Activated naive CD8-positive, alpha-beta T cell treated with anti-CD3 and anti-CD28 coated beads, Interleukin-2, amount 10 ng/mL, durations not matched to agents 7 days and 5 days (primary cell): ENCODE data around the gene CDKN1C. TPM values are rescaled to one million over a fixed set of nuclear protein-coding genes. Genes with fewer than 3 reads are reported as not detected.

Source experiments
- ATAC-seq: fragments of 150-1000 bp; cut with Tn5 transposase; one replicate; pipeline ENCODE4 v1.10.0; 2021; ENCODE audit warnings: low read depth, moderate library complexity
- POLR2A ChIA-PET: fragments of 350-600 bp; sonication (Branson Sonifier 250); formaldehyde crosslinking; loops from one replicate; lab custom pipeline; 2021; ENCODE audit warnings: antibody characterized with exemption; lab: Charles Lee
- DNase-seq: peaks from one replicate; pipeline ENCODE4 v3.0.0; 2021
- H3K27ac Mint-ChIP-seq: one replicate; pipeline ENCODE4 v1.8.0; 2022; ENCODE audit warnings: mild to moderate bottlenecking, mixed read lengths
- H3K27me3 Mint-ChIP-seq: one replicate; pipeline ENCODE4 v1.8.0; 2022; ENCODE audit warnings: mild to moderate bottlenecking, moderate library complexity, mixed read lengths
- H3K36me3 Mint-ChIP-seq: one replicate; pipeline ENCODE4 v1.8.0; 2021; ENCODE audit warnings: mild to moderate bottlenecking, mixed read lengths
- H3K4me1 Mint-ChIP-seq: one replicate; pipeline ENCODE4 v1.8.0; 2021; ENCODE audit warnings: mixed read lengths
- H3K4me3 Mint-ChIP-seq: one replicate; pipeline ENCODE4 v1.8.0; 2022; ENCODE audit warnings: mild to moderate bottlenecking, moderate library complexity, mixed read lengths
- H3K9me3 Mint-ChIP-seq: one replicate; pipeline ENCODE4 v1.8.0; 2021; ENCODE audit warnings: mixed read lengths
- total RNA-seq, 2 experiments: library from RNA; stranded (reverse); gene quantifications; one replicate each; pipeline ENCODE4 v1.2.3, GENCODE V29; 2021

CDKN1C gene
- total RNA-seq, 2 experiments from 2014 or later, result 2.9 to 3.1 TPM

GRCh38 chr11:2899080-2899783 is 13.7 kb upstream of the CDKN1C start:
- DNase-seq, result no peak
- no peak for ATAC-seq
- Mint-ChIP-seq H3K27ac (peak overlapping the region; percentile 99), H3K4me3 (peak overlapping the region; percentile 89), H3K4me1 (peaks cover 21% of the 10 kb centered on the region), H3K27me3 (no peaks in the 10 kb centered on the region), H3K36me3 (no peaks in the 10 kb centered on the region), H3K9me3 (no peaks in the 10 kb centered on the region)
- POLR2A ChIA-PET, result interaction anchor here (1.2 to 1.7 kb wide), 3 partner anchors 31 to 366 kb away, joined by 4 to 6 read pairs (median 5); partner anchors contain the start of gene PHLDA2

GRCh38 chr11:2898366-2899079 is 12.9 kb upstream of the CDKN1C start:
- ATAC-seq (peak; percentile 72), DNase-seq (peak; percentile 68)
- POLR2A ChIA-PET, result interaction anchor here (0.8 to 1.7 kb wide), 4 partner anchors 20 to 365 kb away, joined by 3 to 6 read pairs (median 4); partner anchors contain the start of gene PHLDA2
- peak overlapping the region; percentile 99 for H3K27ac Mint-ChIP-seq
- no peaks in the 10 kb centered on the region for H3K27me3 Mint-ChIP-seq
- no peaks in the 10 kb centered on the region for H3K9me3 Mint-ChIP-seq
- H3K4me1 Mint-ChIP-seq, result peaks cover 23% of the 10 kb centered on the region
- peak overlapping the region; percentile 89 for H3K4me3 Mint-ChIP-seq
- no peaks in the 10 kb centered on the region for H3K36me3 Mint-ChIP-seq

- no peak overlapping the region for H3K4me3 Mint-ChIP-seq
- H3K27ac Mint-ChIP-seq, result peak overlapping the region; percentile 56
- POLR2A ChIA-PET, result no interaction called here
- H3K4me1 Mint-ChIP-seq, result peaks cover 30% of the 10 kb centered on the region
- no peaks in the 10 kb centered on the region for H3K27me3 Mint-ChIP-seq
- H3K9me3 Mint-ChIP-seq, result no peaks in the 10 kb centered on the region
- no peak for ATAC-seq
- H3K36me3 Mint-ChIP-seq, result no peaks in the 10 kb centered on the region
- no peak for DNase-seq
These were observed 11.5 kb upstream of the CDKN1C start for GRCh38 chr11:2897048-2897447.

- no peaks in the 10 kb centered on the region for H3K27me3 Mint-ChIP-seq
- ATAC-seq (no peak), DNase-seq (no peak)
- H3K4me3 Mint-ChIP-seq, result no peak overlapping the region
- POLR2A ChIA-PET, result no interaction called here
- H3K27ac Mint-ChIP-seq, result no peak overlapping the region
- peaks cover 37% of the 10 kb centered on the region for H3K4me1 Mint-ChIP-seq
- H3K36me3 Mint-ChIP-seq, result no peaks in the 10 kb centered on the region
- no peaks in the 10 kb centered on the region for H3K9me3 Mint-ChIP-seq
These were observed 10.5 kb upstream of the CDKN1C start for GRCh38 chr11:2896047-2896446.

GRCh38 chr11:2893935-2894334 is 8.4 kb upstream of the CDKN1C start:
- POLR2A ChIA-PET, result interaction anchor here (1.0 to 3.5 kb wide), 3 partner anchors 9 to 48 kb away, joined by 3 to 21 read pairs (median 20); partner anchors contain the start of gene PHLDA2
- peaks cover 28% of the 10 kb centered on the region for H3K4me1 Mint-ChIP-seq
- no peaks in the 10 kb centered on the region for H3K27me3 Mint-ChIP-seq
- no peak overlapping the region for H3K27ac Mint-ChIP-seq
- H3K36me3 Mint-ChIP-seq, result no peaks in the 10 kb centered on the region
- no peaks in the 10 kb centered on the region for H3K9me3 Mint-ChIP-seq
- no peak overlapping the region for H3K4me3 Mint-ChIP-seq
- DNase-seq, result no peak
- no peak for ATAC-seq

GRCh38 chr11:2892967-2893528 is 7.5 kb upstream of the CDKN1C start:
- no peak for DNase-seq
- Mint-ChIP-seq H3K4me3 (peak overlapping the region; percentile 83), H3K27me3 (peaks cover 2% of the 10 kb centered on the region), H3K27ac (peak overlapping the region; percentile 89), H3K9me3 (no peaks in the 10 kb centered on the region), H3K36me3 (no peaks in the 10 kb centered on the region), H3K4me1 (peaks cover 19% of the 10 kb centered on the region)
- POLR2A ChIA-PET, result interaction anchor here (0.9 to 3.5 kb wide), 11 partner anchors 10 to 492 kb away, joined by 3 to 22 read pairs (median 4); partner anchors contain the start of genes PHLDA2 and TSSC4
- ATAC-seq, result peak; percentile 76

GRCh38 chr11:2892215-2892966 is 6.8 kb upstream of the CDKN1C start:
- peak overlapping the region; percentile 83 for H3K4me3 Mint-ChIP-seq
- peaks cover 15% of the 10 kb centered on the region for H3K4me1 Mint-ChIP-seq
- peak overlapping the region; percentile 89 for H3K27ac Mint-ChIP-seq
- DNase-seq (peak; percentile 78), ATAC-seq (peak; percentile 69)
- POLR2A ChIA-PET, result interaction anchor here (0.9 to 3.5 kb wide), 10 partner anchors 10 to 492 kb away, joined by 3 to 22 read pairs (median 4); partner anchors contain the start of genes PHLDA2 and TSSC4
- peaks cover 3% of the 10 kb centered on the region for H3K27me3 Mint-ChIP-seq
- no peaks in the 10 kb centered on the region for H3K36me3 Mint-ChIP-seq
- H3K9me3 Mint-ChIP-seq, result no peaks in the 10 kb centered on the region

- peak overlapping the region; percentile 89 for H3K27ac Mint-ChIP-seq
- no peaks in the 10 kb centered on the region for H3K36me3 Mint-ChIP-seq
- no peak for DNase-seq
- no peaks in the 10 kb centered on the region for H3K9me3 Mint-ChIP-seq
- ATAC-seq, result no peak
- POLR2A ChIA-PET, result interaction anchor here (0.8 to 3.5 kb wide), 10 partner anchors 11 to 491 kb away, joined by 3 to 22 read pairs (median 4); partner anchors contain the start of genes PHLDA2 and TSSC4
- H3K4me1 Mint-ChIP-seq, result peaks cover 15% of the 10 kb centered on the region
- H3K4me3 Mint-ChIP-seq, result peak overlapping the region; percentile 83
- H3K27me3 Mint-ChIP-seq, result peaks cover 11% of the 10 kb centered on the region
These were observed 6.0 kb upstream of the CDKN1C start for GRCh38 chr11:2891326-2892214.

- no peak overlapping the region for H3K27ac Mint-ChIP-seq
These were observed 5.1 kb upstream of the CDKN1C start for GRCh38 chr11:2890466-2891294.

GRCh38 chr11:2889362-2890273 is 4.0 kb upstream of the CDKN1C start:
- POLR2A ChIA-PET, result interaction anchor here (1.1 kb wide), 1 partner anchor 356 kb away, joined by 6 read pairs; no protein-coding TSS in a partner anchor
- Mint-ChIP-seq H3K4me1 (peaks cover 17% of the 10 kb centered on the region), H3K9me3 (no peaks in the 10 kb centered on the region), H3K27ac (no peak overlapping the region), H3K4me3 (no peak overlapping the region), H3K36me3 (no peaks in the 10 kb centered on the region), H3K27me3 (peaks cover 16% of the 10 kb centered on the region)
- peak; percentile 35 for DNase-seq
- no peak for ATAC-seq

More at GRCh38 chr11:2890466-2891294, 5.1 kb upstream of the CDKN1C start:
- POLR2A ChIA-PET, result interaction anchor here (0.8 to 3.5 kb wide), 3 partner anchors 39 to 490 kb away, joined by 4 to 22 read pairs (median 21); partner anchors contain the start of genes PHLDA2 and TSSC4
- DNase-seq (peak; percentile 39), ATAC-seq (no peak)
- Mint-ChIP-seq H3K4me1 (peaks cover 15% of the 10 kb centered on the region), H3K36me3 (no peaks in the 10 kb centered on the region), H3K4me3 (no peak overlapping the region), H3K27me3 (peaks cover 13% of the 10 kb centered on the region), H3K9me3 (no peaks in the 10 kb centered on the region)
